GM19467 (cell line): ENCODE data around the gene PPP1R15A.
"Not testable (repeated sequence)": the region's sequence is repeated elsewhere in the genome, so short reads cannot be mapped to it uniquely, and the experiment has no call there.

ENCODE experiments used
- ATAC-seq: cut with Tn5 transposase; IDR thresholded peaks from one replicate; pipeline ENCODE4 v1.9.1; 2021; ENCODE audit warnings: mild to moderate bottlenecking, moderate library complexity; ENCODE audit not compliant: unreplicated experiment

PPP1R15A gene

DNA sequence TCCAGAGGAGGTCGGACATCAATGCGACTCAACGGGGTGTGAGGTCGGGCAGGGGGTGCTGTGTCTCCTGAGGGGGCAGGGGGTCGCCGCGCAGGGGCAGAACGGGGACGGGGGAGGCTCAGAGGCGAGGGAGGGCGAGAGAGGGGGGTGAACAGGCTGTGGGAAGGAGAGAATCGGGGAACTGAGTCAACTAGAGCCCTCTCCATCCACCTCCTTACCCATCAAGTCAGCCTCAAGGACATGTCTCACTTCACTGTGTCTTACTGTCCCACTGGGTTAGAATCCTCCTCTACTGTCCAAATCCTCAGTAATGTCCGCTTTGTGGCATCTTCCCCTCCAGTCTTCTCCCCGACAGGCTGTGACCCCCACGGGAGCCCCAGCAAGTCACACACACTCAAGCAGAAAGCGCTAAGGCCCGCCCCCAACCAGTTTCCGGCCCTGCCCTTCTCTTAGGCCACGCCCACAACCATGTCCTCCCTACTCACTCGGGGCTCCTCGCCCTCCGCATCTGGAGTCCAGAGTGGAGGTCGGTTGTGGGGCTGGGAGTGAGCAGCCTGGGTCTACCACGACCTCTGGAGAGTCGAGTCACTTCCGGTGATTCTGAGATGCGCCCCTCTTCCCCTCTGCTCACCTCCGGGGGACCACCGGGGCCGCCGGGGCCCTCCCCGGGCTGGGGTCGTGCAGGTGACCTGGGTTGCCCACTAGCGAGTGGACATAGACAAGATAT, 13.1 kb upstream of the PPP1R15A start:
- ATAC-seq = no peak

DNA sequence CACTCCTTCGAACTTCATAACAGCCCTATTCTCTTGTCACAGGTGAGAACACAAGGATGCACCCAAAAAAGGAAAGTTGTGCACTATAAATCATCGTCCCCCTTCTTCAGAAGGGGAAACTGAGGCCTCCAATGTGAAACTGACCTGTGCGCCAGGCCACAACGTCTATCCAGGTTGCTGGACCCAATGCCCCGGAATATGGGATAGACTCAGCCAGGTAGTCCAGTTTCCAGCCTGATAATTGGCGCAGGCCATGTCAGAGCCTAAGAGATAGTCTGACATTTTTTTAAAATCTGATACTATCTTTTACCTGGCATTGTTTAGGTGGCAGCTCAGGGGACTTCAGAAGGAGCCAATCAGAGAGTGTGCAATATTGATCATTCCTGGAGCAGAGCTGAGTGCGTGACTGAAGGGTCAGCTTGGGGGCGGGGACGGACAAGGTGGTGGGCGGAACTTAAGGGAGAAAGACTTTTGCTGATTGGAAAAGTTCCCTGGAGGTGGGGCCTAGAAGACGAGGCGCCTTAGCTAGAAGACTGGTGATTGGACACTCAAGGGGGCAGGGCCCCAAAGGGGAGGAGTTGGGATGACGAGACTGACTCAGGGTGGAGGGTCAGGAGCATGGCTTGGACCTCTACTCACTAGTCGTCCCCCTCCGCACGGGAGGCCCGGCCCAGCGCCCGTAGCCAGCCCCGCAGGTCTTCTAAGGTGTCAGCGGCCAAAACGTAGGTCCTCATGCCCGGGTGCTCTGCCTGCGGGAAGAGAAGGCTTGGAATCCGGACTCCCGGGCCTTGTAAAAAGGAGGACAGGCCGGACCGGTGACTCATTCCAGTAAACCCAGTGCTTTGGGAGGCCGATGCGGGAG, 12.3 kb upstream of the PPP1R15A start:
- no peak for ATAC-seq

DNA sequence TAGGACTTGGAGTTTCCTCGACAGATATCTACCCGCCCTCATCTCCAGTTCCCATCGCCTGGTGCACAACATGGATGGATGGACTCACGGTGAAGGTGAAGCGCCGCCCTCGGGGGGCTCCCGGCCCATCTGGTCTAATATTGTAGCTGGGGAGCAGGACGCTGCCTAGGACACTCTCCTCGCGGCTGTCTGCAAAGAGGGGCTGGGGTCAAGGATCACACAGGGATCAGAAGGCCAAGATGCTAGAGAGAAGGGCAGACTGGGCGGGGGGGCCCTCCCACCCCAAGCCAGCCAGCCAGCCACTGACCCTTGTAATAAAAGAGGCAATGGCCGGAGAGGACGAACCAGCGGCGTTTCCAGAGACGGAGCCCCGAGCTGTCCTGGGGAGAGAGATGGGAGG, 10.9 kb upstream of the PPP1R15A start:
- ATAC-seq = no peak

DNA sequence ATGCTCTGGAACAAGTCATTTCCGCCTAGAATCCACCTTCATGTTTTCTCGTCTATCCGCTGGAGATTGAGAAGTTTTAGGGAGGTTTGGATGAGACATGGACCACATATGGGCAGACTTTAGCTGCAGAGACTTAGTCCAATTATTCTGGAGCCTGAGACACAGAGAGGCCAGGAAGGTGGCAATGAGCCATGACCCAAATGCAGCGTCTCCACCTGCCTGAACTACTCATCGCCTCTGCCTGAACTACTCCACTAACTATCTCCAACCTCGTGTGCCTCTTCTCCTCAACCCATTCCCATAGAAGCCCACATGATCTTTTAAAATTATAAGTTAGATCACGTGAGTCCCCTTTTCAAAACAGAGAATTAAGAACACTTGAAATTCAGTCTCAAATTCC, 9.4 kb upstream of the PPP1R15A start:
- no peak for ATAC-seq

DNA sequence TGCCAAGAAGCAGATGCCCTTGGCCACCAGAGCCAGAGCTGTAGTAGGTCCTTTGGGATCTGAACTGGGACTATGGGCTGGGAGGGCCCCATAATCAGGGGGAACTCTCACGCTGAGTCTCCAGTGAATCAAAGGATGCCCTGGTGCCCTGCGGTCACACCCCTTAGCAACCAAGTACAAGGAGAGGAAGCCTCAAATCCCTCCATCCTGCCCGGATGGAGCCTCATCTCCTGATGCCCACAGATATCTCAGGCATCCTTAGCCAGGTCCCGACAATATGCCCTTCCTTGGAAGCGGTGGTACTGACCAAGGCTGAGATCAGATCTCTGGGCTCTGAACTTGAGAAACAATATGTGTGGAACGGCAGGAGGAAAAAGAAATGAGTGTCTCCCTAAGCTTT, 5.5 kb upstream of the PPP1R15A start:
- ATAC-seq = no peak

DNA sequence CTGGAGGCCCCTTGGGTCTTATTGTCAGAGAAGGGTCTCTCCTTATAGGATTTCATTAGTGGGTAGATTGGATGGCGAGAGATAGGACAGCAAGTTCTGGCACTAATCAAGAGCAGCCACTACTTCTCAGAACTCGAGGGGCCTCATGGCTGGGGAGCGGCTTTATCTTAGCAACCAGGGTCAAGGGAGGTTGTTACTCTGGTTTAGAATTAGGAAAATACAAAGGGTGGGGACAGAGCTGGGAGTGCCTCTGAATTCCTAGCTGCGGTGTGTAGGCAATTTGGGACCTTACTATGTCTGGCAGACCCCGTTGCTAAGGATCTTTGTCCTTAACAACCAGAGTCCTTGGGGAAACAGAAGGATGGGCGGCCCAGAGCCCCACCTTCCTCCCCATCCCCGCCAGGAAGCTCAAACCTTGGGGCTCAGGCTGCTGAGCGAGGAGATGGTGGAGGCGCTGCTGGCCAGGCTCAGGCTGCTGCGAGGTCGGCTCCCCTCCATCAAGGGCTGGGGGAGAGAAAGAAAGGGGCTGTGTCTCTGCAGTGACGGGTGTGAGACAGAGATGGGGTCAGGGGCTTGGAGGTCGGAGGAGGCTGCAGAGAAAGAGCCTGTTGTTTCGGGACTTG, 5.0 kb upstream of the PPP1R15A start:
- ATAC-seq = no peak

DNA sequence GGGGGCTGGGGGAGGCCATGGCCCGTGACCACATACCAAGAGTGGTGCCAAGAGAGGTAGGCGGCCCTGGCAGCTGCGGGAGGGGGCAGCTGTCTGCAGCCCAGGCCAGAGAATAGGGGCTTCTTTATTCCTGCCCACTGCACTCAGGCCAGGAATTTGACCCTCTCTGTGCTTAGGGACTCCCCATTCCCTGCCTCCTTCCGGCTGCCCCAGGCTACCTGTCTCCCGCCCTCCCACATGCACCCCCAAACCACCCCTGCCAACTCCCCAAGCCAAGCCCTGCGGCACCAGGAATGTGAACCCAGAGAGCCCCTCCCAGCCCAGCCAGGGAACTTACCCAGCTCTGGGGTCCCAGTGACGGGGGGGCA, 4.5 kb upstream of the PPP1R15A start:
- no peak for ATAC-seq

DNA sequence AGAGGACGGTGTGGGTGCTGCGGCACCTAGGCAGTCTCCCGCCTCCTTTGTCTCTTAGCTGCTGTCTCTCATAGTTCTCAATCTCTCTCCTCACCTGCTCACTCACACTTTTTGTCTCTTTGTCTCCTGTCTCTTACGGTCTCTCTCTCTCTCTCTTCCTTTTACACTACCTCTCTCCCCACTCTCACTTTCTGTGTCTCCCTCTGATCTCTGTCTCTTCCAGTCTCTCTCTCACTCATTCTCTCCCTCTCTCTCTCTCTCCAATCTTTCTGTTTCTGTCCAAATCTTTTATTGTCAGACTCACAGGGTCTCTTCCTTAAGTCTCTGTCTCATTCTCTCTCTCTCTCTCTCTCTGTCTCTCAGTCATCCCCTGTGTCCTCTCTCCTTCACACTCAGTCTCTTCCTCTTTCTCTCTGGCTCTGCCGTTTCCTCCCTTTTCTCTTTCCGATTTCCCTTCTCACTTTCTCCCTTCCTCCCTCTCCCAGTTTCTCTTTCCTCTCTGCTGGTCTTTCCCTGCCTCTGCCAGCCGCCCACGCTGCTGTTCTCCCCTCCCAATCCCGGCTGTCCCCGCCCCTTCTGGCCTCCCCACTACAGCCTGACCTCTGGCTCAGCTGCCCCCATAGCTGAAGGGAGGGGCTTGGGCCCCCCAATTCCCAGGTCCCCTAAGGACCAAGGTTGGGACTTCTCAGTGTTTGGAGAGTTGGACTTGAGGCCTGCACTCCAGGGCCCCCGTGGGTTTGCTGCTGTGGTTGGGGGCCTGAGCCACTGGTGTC, 3.9 kb upstream of the PPP1R15A start, which contains the start of gene PLEKHA4:
Gene PLEKHA4, minus strand, starts transcription at position 504 of the 773 bp plus-strand sequence. CDS start 997 bp downstream, outside the sequence.
- ATAC-seq = no peak

DNA sequence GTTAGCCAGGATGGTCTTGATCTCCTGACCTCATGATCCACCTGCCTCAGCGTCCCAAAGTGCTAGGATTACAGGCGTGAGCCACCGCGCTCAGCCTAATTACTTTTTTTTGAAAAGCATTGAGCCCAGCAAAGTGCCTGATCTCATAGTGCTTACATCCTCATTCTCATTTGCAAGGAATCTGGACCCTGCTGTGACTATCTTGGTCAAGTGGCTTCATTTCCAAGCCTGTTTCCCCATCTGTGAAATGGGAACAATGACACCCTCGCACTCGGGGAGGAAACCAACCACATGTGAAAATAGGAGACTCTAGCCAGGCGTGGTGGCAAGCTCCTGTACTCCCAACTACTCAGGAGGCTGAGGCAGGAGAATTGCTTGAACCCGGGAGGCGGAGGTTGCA, 2.2 kb upstream of the PPP1R15A start:
- ATAC-seq = no peak

DNA sequence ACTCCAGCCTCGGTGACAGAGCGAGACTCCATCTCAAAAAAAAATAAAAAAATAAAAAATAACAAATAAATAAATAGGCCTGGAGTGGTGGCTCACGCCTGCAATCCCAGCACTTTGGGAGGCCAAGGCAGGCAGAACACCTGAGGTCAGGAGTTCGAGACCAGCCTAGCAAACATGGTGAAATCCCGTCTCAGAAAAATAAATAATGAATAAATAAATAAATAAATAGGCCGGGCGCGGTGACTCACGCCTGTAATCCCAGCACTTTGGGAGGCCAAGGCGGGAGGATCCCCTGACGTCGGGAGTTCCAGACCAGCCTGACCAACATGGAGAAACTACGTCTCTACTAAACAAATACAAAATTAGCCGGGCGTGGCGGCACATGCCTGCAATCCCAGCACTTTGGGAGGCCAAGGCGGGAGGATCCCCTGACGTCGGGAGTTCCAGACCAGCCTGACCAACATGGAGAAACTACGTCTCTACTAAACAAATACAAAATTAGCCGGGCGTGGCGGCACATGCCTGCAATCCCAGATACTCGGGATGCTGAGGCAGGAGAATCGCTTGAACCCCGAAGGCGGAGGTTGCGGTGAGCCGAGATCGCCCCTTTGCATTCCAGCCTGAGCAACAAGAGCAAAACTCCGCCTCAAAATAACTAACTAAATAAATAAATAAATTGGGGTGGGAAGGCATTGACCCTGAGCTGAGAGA, 595 bp upstream of the PPP1R15A start:
- ATAC-seq = not testable (repeated sequence)

DNA sequence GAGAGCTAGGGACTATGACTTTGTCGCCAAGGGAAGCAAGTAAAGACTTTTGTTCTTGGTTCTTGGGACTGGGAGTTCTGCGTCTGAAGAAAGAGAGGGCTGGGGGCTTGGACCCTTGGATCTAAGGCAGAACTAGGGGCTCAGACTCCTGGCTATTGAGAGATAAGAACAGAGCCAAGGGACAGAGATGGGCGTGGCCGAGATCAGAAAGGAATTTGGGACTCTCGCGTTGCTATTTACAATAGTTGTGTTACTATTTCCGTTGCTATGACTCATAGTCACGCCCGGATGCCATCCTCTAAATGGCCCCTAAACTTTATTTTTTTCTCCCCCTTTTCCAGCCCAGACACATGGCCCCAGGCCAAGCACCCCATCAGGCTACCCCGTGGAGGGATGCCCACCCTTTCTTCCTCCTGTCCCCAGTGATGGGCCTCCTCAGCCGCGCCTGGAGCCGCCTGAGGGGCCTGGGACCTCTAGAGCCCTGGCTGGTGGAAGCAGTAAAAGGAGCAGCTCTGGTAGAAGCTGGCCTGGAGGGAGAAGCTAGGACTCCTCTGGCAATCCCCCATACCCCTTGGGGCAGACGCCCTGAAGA, 759 bp downstream of the PPP1R15A start:
- ATAC-seq = peak; percentile 12

DNA sequence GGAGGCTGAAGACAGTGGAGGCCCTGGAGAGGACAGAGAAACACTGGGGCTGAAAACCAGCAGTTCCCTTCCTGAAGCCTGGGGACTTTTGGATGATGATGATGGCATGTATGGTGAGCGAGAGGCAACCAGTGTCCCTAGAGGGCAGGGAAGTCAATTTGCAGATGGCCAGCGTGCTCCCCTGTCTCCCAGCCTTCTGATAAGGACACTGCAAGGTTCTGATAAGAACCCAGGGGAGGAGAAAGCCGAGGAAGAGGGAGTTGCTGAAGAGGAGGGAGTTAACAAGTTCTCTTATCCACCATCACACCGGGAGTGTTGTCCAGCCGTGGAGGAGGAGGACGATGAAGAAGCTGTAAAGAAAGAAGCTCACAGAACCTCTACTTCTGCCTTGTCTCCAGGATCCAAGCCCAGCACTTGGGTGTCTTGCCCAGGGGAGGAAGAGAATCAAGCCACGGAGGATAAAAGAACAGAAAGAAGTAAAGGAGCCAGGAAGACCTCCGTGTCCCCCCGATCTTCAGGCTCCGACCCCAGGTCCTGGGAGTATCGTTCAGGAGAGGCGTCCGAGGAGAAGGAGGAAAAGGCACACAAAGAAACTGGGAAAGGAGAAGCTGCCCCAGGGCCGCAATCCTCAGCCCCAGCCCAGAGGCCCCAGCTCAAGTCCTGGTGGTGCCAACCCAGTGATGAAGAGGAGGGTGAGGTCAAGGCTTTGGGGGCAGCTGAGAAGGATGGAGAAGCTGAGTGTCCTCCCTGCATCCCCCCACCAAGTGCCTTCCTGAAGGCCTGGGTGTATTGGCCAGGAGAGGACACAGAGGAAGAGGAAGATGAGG, 1.5 kb downstream of the PPP1R15A start:
- ATAC-seq = no peak

DNA sequence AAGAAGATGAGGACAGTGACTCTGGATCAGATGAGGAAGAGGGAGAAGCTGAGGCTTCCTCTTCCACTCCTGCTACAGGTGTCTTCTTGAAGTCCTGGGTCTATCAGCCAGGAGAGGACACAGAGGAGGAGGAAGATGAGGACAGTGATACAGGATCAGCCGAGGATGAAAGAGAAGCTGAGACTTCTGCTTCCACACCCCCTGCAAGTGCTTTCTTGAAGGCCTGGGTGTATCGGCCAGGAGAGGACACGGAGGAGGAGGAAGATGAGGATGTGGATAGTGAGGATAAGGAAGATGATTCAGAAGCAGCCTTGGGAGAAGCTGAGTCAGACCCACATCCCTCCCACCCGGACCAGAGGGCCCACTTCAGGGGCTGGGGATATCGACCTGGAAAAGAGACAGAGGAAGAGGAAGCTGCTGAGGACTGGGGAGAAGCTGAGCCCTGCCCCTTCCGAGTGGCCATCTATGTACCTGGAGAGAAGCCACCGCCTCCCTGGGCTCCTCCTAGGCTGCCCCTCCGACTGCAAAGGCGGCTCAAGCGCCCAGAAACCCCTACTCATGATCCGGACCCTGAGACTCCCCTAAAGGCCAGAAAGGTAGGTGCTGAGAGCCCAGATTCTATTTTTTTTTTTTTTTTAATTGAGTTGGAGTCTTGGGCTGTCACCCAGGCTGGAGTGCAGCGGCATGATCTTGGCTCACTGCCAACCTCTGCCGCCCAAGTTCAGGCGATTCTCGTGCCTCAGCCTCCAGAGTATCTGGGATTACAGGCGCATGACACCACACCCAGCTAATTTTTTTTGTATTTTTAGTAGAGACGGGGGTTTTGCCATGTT, 2.3 kb downstream of the PPP1R15A start:
- no peak for ATAC-seq

DNA sequence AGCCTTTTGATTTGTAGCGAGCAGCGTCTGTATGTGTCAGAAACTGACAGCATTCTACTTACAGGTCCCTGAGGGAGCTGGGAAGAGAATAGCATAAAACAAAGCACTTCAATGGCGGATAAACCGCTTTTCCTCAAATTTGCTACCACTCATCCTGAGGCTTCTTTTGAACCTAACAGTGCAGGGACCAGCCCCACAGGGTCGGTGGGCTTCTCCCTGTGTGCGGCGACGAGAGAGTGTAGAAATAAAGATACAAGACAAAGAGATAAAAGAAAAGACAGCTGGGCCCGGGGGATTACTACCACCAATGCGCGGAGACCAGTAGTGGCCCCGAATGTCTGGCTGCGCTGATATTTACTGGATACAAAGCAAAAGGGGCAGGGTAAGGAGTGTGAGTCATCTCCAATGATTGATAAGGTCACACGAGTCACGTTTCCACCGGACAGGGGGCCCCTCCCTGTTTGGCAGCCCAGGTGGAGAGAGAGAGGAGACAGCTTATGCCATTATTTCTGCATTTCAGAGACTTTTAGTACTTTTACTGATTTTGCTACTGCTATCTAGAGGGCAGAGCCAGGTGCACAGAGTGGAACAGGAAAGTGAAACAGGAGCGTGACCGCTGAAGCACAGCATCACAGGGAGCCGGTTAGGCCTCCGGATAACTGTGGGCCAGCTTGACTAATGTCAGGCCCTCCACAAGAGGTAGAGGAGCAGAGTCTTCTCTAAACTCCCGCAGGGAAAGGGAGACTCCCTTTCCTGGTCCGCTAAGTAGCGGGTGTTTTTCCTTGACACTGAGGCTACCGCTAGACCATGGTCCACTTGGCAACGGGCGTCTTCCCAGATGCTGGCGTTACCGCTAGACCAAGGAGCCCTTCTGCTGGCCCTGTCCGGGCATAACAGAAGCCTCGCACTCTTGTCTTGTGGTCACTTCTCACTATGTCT, 4.1 kb downstream of the PPP1R15A start:
- not testable (repeated sequence) for ATAC-seq

DNA sequence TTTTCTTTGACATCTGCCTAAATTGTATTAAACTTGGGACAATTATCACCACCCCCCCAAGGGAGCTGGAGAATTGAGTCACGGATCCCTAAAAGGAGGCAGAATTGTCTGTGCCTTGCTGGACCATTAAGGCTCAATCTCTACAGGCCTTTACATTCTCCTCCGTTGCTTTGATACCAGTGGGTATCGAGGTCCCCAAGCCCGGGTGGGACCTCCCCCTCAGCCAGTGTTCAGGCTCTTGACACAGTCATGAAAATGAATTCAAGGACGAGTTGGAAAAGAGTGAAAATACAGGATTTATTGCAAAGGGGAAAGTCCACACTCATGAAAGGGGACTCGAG, 5.6 kb downstream of the PPP1R15A start:
- no peak for ATAC-seq

DNA sequence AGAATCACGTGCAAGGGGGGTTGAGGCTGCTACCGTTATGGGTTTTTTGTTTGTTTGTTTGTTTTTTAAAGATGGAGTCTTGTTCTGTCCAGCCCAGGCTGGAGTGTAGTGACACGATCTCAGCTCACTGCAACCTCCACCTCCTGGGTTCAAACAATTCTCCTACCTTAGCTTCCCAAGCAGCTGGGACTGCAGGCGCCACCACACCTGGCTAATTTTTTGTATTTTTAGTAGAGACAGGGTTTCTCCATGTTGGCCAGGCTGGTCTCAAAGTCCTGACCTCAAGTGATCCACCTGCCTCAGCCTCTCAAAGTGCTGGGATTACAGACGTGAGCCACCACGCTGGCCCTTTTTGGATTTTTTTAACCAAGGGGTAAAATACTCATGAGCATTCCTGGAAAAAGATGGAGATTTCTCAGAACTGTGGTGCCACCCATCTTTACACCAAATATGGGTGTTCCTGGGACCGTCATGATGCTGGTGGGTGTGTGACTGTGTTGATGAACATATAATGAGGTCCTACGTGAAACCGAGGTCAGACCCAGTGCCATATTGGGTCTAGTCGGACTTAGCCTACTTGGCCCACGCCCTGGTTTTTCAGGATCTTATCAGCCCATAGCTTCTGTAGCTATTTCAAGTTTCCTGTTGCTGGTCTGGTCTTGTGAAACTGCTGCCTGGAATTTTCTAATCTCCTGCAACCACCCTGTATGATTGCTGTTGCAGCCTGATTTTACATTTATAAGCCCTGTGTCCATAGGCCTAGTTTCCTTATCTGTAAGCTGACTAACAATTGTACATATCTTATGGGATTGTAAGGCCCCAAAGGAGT, 6.2 kb downstream of the PPP1R15A start:
- no peak for ATAC-seq
